GM12892 (cell line): Measurements from ENCODE around the gene IL17RC.
"Not testable (repeated sequence)": the region's sequence is repeated elsewhere in the genome, so short reads cannot be mapped to it uniquely, and the experiment has no call there.

Source experiments
- DNase-seq: peaks from one replicate; pipeline ENCODE4 v3.0.0; 2011; ENCODE audit not compliant: insufficient read length
- FAIRE-seq: peaks from 2 replicates; lab custom pipeline; 2011; peaks lifted over from hg19 to GRCh38; lab: Jason Lieb, UNC
- POLR2A ChIP-seq: IDR thresholded peaks from 2 replicates; pipeline ENCODE4 v1.6.1; 2011; ENCODE audit warnings: low read depth, low read length, control low read depth
- POLR2AphosphoS5 ChIP-seq: IDR thresholded peaks from 2 replicates; pipeline ENCODE4 v1.6.1; 2011; ENCODE audit warnings: low read depth, low read length, control low read depth
- TAF1 ChIP-seq: IDR thresholded peaks from 2 replicates; pipeline ENCODE4 v1.6.1; 2011; ENCODE audit warnings: low read depth, mild to moderate bottlenecking, control low read depth, low read length, borderline replicate concordance

IL17RC gene

GRCh38 chr3:9928158-9928557, 11.3 kb downstream of the IL17RC start:
- no peak for TF ChIP-seq POLR2AphosphoS5
- TF ChIP-seq TAF1: no peak
- TF ChIP-seq POLR2A: no peak
- no peak for DNase-seq
- no peak for FAIRE-seq

- TF ChIP-seq POLR2A (no peak), POLR2AphosphoS5 (no peak), TAF1 (no peak)
- no peak for DNase-seq
- no peak for FAIRE-seq
These were observed 14.0 kb downstream of the IL17RC start for GRCh38 chr3:9930804-9931418.

GRCh38 chr3:9932535-9932842, 15.6 kb downstream of the IL17RC start:
- FAIRE-seq: no peak
- DNase-seq: no peak
- TF ChIP-seq POLR2AphosphoS5 (no peak), TAF1 (no peak), POLR2A (no peak)

GRCh38 chr3:9932843-9933560, 16.1 kb downstream of the IL17RC start:
- FAIRE-seq (peak; percentile 83), DNase-seq (peak; percentile 82)
- TF ChIP-seq POLR2AphosphoS5 (no peak), POLR2A (no peak; the same call in 1 of the 2 replicates), TAF1 (no peak)

GRCh38 chr3:9933561-9934234, 16.8 kb downstream of the IL17RC start, which contains the start of gene CRELD1:
Gene CRELD1, plus strand, starts transcription at chr3:9933834. Its CDS starts 605 bp downstream, at chr3:9934439.
- TF ChIP-seq POLR2AphosphoS5 (0 out of 2 replicates have a peak, but pooled peaks have one; percentile 58), POLR2A (peak; percentile 82), TAF1 (0 out of 2 replicates have a peak, but pooled peaks have one; percentile 45)
- peak; percentile 98 for FAIRE-seq
- DNase-seq: peak; percentile 89

- TF ChIP-seq POLR2A: no peak
- FAIRE-seq (no peak), DNase-seq (no peak)
These were observed 17.3 kb downstream of the IL17RC start for GRCh38 chr3:9934235-9934621.

GRCh38 chr3:9934993-9935392, 18.1 kb downstream of the IL17RC start:
- DNase-seq: no peak
- no peak for FAIRE-seq
- TF ChIP-seq POLR2AphosphoS5 (no peak), TAF1 (no peak), POLR2A (no peak)

GRCh38 chr3:9935966-9936510, 19.1 kb downstream of the IL17RC start:
- FAIRE-seq (no peak), DNase-seq (no peak)
- TF ChIP-seq POLR2AphosphoS5 (no peak), POLR2A (no peak), TAF1 (no peak)

- DNase-seq: no peak
- TF ChIP-seq TAF1: no peak
- no peak for TF ChIP-seq POLR2AphosphoS5
- no peak for TF ChIP-seq POLR2A
- no peak for FAIRE-seq
These were observed 20.8 kb downstream of the IL17RC start for GRCh38 chr3:9937486-9938238.

GRCh38 chr3:9938966-9939365, 22.1 kb downstream of the IL17RC start:
- no peak for DNase-seq
- TF ChIP-seq POLR2AphosphoS5 (no peak), POLR2A (no peak), TAF1 (no peak)
- no peak for FAIRE-seq

- not testable (repeated sequence) for FAIRE-seq, DNase-seq
These were observed 23.0 kb downstream of the IL17RC start for GRCh38 chr3:9939906-9940305.

GRCh38 chr3:9940746-9941145, 23.8 kb downstream of the IL17RC start:
- DNase-seq (no peak), FAIRE-seq (no peak)
- TF ChIP-seq POLR2AphosphoS5 (no peak), TAF1 (no peak), POLR2A (no peak)
